GM12878 (cell line): ENCODE measurements around the gene MAPKBP1. TPM values are rescaled to one million over a fixed set of nuclear protein-coding genes. Genes with fewer than 3 reads are reported as not detected.

ENCODE experiments used
- ATAC-seq: fragments of 200-7000 bp; cut with Tn5 transposase; 3 replicates; pipeline ENCODE4 v1.9.1; 2020; ENCODE audit warnings: mild to moderate bottlenecking, moderate library complexity
- BruUV-seq: library from RNA; stranded (reverse); fragments of 400-500 nt; replicated peaks from 2 replicates; lab custom pipeline; 2021; lab: Mats Ljungman, UMichigan
- CTCF ChIA-PET: fragments of 300-600 bp; sonication (Branson Sonifier 250); formaldehyde crosslinking; extraction: SDS; loops from one replicate; lab custom pipeline; 2021; ENCODE audit warnings: inconsistent platforms; lab: Yijun Ruan, JAX
- POLR2A ChIA-PET: fragments of 350-600 bp; formaldehyde crosslinking; extraction: SDS; loops from one replicate; lab custom pipeline; 2021; ENCODE audit warnings: inconsistent platforms; lab: Charles Lee
- RAD21 ChIA-PET: fragments of 300-600 bp; sonication (Branson Sonifier 250); formaldehyde crosslinking; loops from one replicate; lab custom pipeline; 2023; ENCODE audit warnings: antibody characterized with exemption; ENCODE audit not compliant: unreplicated experiment; lab: Charles Lee
- SMC1A ChIA-PET: fragments of 300-600 bp; sonication (Branson Sonifier 250); formaldehyde crosslinking; loops from one replicate; lab custom pipeline; 2023; ENCODE audit not compliant: unreplicated experiment, uncharacterized antibody; lab: Charles Lee
- DNase-seq: peaks from one replicate; pipeline ENCODE4 v3.0.0-alpha.2; 2011; ENCODE audit warnings: low read depth, low spot score
- FAIRE-seq: peaks from 3 replicates; lab custom pipeline; 2011; peaks lifted over from hg19 to GRCh38; lab: Jason Lieb, UNC
- H2AFZ ChIP-seq: 2 replicates; pipeline ENCODE4 v1.6.0; 2011; ENCODE audit warnings: low read depth, low read length, control low read depth; ENCODE audit not compliant: control insufficient read depth
- H3K27ac ChIP-seq: 2 replicates; pipeline ENCODE4 v1.5.1; 2011; ENCODE audit warnings: control low read depth; ENCODE audit not compliant: control insufficient read depth, insufficient read depth
- H3K27me3 ChIP-seq, 2 experiments: replicated peaks in 1 of 2; 2 replicates each; pipeline versions ENCODE4 v1.6.0 to v1.6.1; 2011; ENCODE audit warnings: low read length in 1 of 2; ENCODE audit not compliant: control insufficient read depth in 2 of 2, insufficient read depth in 2 of 2
- H3K36me3 ChIP-seq, 2 experiments: 2 replicates each; pipeline ENCODE4 v1.5.1; 2011; ENCODE audit warnings: low read length in 1 of 2; ENCODE audit not compliant: control insufficient read depth in 2 of 2, insufficient read depth in 2 of 2
- H3K4me1 ChIP-seq: 2 replicates; pipeline ENCODE4 v1.6.1; 2011; ENCODE audit warnings: mild to moderate bottlenecking, low read length, moderate library complexity, mixed read lengths; ENCODE audit not compliant: control insufficient read depth, insufficient read depth
- H3K4me2 ChIP-seq: 2 replicates; pipeline ENCODE4 v1.6.0; 2011; ENCODE audit warnings: control low read depth; ENCODE audit not compliant: control insufficient read depth, insufficient read depth
- H3K4me3 ChIP-seq: fragments of 200-600 bp; sonication (generic); 2 replicates; pipeline ENCODE4 v1.5.1; 2016
- H3K79me2 ChIP-seq: 2 replicates; pipeline ENCODE4 v1.6.0; 2011; ENCODE audit warnings: low read length; ENCODE audit not compliant: control insufficient read depth, insufficient read depth
- H3K9ac ChIP-seq: 2 replicates; pipeline ENCODE4 v1.8.0; 2011; ENCODE audit warnings: low read length, control low read depth, mixed read lengths; ENCODE audit not compliant: control insufficient read depth, insufficient read depth
- H3K9me3 ChIP-seq: replicated peaks from 3 replicates; pipeline ENCODE4 v1.5.1; 2011; ENCODE audit warnings: mild to moderate bottlenecking, low read length; ENCODE audit not compliant: control insufficient read depth, insufficient read depth
- H4K20me1 ChIP-seq: 2 replicates; pipeline ENCODE4 v1.6.0; 2011; ENCODE audit not compliant: control insufficient read depth, insufficient read depth
- CBX5 ChIP-seq: sonication (generic); IDR thresholded peaks from 2 replicates; pipeline ENCODE4 v1.6.1; 2016; ENCODE audit warnings: low read depth, moderate library complexity, mild to moderate bottlenecking, inconsistent platforms
- CHD1 ChIP-seq: IDR thresholded peaks from 2 replicates; pipeline ENCODE4 v1.6.1; 2012; ENCODE audit warnings: low read depth, low read length, improper control_type of control experiment
- CHD2 ChIP-seq: IDR thresholded peaks from 2 replicates; pipeline ENCODE4 v1.6.1; 2011; ENCODE audit warnings: low read depth, low read length, improper control_type of control experiment, borderline replicate concordance
- HDAC2 ChIP-seq: fragments of 200-600 bp; sonication (generic); IDR thresholded peaks from 2 replicates; pipeline ENCODE4 v1.6.1; 2017
- IRF4 ChIP-seq: IDR thresholded peaks from 2 replicates; pipeline ENCODE4 v1.6.1; 2011; ENCODE audit warnings: low read depth, low read length
- MEF2B ChIP-seq: fragments of 450-650 bp; IDR thresholded peaks from 2 replicates; pipeline ENCODE4 v1.6.1; 2018; ENCODE audit warnings: mild to moderate bottlenecking, moderate library complexity; ENCODE audit not compliant: partially characterized antibody, poor library complexity, severe bottlenecking
- MYC ChIP-seq: IDR thresholded peaks from 2 replicates; pipeline ENCODE4 v1.6.1; 2011; ENCODE audit warnings: mild to moderate bottlenecking, low read length, moderate library complexity, inconsistent platforms; ENCODE audit not compliant: insufficient read depth, insufficient replicate concordance, insufficient read length, severe bottlenecking
- SMARCA5 ChIP-seq: fragments of 450-650 bp; IDR thresholded peaks from 2 replicates; pipeline ENCODE4 v1.6.1; 2017; ENCODE audit warnings: mild to moderate bottlenecking
- SUPT20H ChIP-seq: IDR thresholded peaks from 2 replicates; pipeline ENCODE4 v1.6.1; 2011; ENCODE audit warnings: low read depth, mild to moderate bottlenecking, low read length, moderate library complexity, borderline replicate concordance; ENCODE audit not compliant: control insufficient read depth
- TCF12 ChIP-seq: IDR thresholded peaks from 2 replicates; pipeline ENCODE4 v1.6.1; 2011; ENCODE audit warnings: low read depth, mild to moderate bottlenecking, low read length
- USF2 ChIP-seq: IDR thresholded peaks from 2 replicates; pipeline ENCODE4 v1.6.1; 2011; ENCODE audit warnings: low read depth, low read length, improper control_type of control experiment, borderline replicate concordance
- WRNIP1 ChIP-seq: IDR thresholded peaks from 2 replicates; pipeline ENCODE4 v1.6.1; 2011; ENCODE audit warnings: low read depth, low read length, improper control_type of control experiment, borderline replicate concordance
- YBX1 ChIP-seq: fragments of 450-650 bp; IDR thresholded peaks from 2 replicates; pipeline ENCODE4 v1.6.1; 2016; ENCODE audit warnings: antibody characterized with exemption
- ZBTB33 ChIP-seq: fragments of 450-650 bp; IDR thresholded peaks from 2 replicates; pipeline ENCODE4 v1.6.1; 2017; ENCODE audit warnings: mild to moderate bottlenecking
- ZNF384 ChIP-seq: IDR thresholded peaks from 2 replicates; pipeline ENCODE4 v1.6.1; 2012; ENCODE audit warnings: low read depth, mild to moderate bottlenecking, low read length, improper control_type of control experiment, borderline replicate concordance
- ZNF622 ChIP-seq: fragments of 450-650 bp; IDR thresholded peaks from 2 replicates; pipeline ENCODE4 v1.6.1; 2017; ENCODE audit warnings: mild to moderate bottlenecking, inconsistent platforms
- ZZZ3 ChIP-seq: IDR thresholded peaks from 2 replicates; pipeline ENCODE4 v1.6.1; 2011; ENCODE audit warnings: low read depth; ENCODE audit not compliant: control insufficient read depth, insufficient read length
- WGBS: methylation state at CpG from one replicate; pipeline ENCODE4 v1.1.6; 2016; ENCODE audit warnings: low lambda C conversion rate; ENCODE audit not compliant: insufficient replicate concordance, insufficient coverage; ENCODE audit errors: missing lambda C conversion rate; 5-methylcytosine and 5-hydroxymethylcytosine counted together
- in situ Hi-C: fragments of 300-500 bp; cut with MboI; formaldehyde crosslinking; loops from 9 replicates; pipeline ENCODE4 v1.14.3; 2018; ENCODE audit warnings: mixed read lengths
- intact Hi-C: fragments of 100-400 bp; cut with micrococcal nuclease; formaldehyde crosslinking; loops from one replicate; pipeline ENCODE4 v1.14.2; 2022; ENCODE audit not compliant: unreplicated experiment
- polyA plus RNA-seq, 11 experiments: library from polyadenylated mRNA; depleted of rRNA in 4 of 11; unstranded in 6 of 11; stranded (reverse) in 5 of 11; fragments of >200 nt; fragmentation: Nextera tagmentation in 4 of 11; fragmentation: Illumina TruSeq in 1 of 11; extraction: Ambion mirVana in 4 of 11; extraction: Trizol in 1 of 11; gene quantifications; 1 replicate in 1 of 11; 2 replicates in 10 of 11; pipeline versions ENCODE4 v1.2.1 to v1.2.3, GENCODE V29; 2011 to 2016; ENCODE audit warnings: inconsistent platforms in 2 of 11, missing spikeins in 2 of 11, low read depth in 1 of 11
- total RNA-seq, 4 experiments: library from RNA; depleted of rRNA in 3 of 4; stranded (reverse); fragments of >200 nt in 3 of 4; fragmentation: Illumina TruSeq in 1 of 4; extraction: Trizol in 1 of 4; gene quantifications; 2 replicates each; pipeline versions ENCODE4 v1.2.1 to v1.2.3, GENCODE V29; 2013 to 2021
- TF ChIP-seq, protein P1 (sequence below): IDR thresholded peaks from 2 replicates; pipeline ENCODE4 v1.6.1; 2012; ENCODE audit warnings: low read depth, low read length, improper control_type of control experiment
- TF ChIP-seq, protein P2 (sequence below): IDR thresholded peaks from 2 replicates; pipeline ENCODE4 v1.6.1; 2012; ENCODE audit warnings: low read depth, low read length, improper control_type of control experiment
- TF ChIP-seq, protein P3 (sequence below): fragments of 450-650 bp; IDR thresholded peaks from 2 replicates; pipeline ENCODE4 v1.6.1; 2017; ENCODE audit warnings: borderline replicate concordance

Gene MAPKBP1
- total and polyA plus RNA-seq, 10 of the 15 experiments (the other 5 are each of a cell fraction or from before 2014, with no cell fraction given), result 0.44 to 19.0 (median 7.3) TPM

GRCh38 chr15:41843571-41843970 is 69.3 kb downstream of the MAPKBP1 start (continued):
- TF ChIP-seq USF2, result no peak
- no peak for TF ChIP-seq YBX1
- TF ChIP-seq CBX5, result no peak
- TF ChIP-seq CHD2, result no peak
- no peak for TF ChIP-seq HDAC2
- TF ChIP-seq MYC, result no peak
- no peak for TF ChIP-seq SMARCA5
- no peak for TF ChIP-seq ZNF622

- no peak overlapping the region for H2AFZ ChIP-seq
Observed at GRCh38 chr15:41844814-41845213, 70.5 kb downstream of the MAPKBP1 start.

More at GRCh38 chr15:41844814-41845213, 70.5 kb downstream of the MAPKBP1 start:
- CTCF ChIA-PET, result no interaction called here
- POLR2A ChIA-PET, result no interaction called here
- intact Hi-C loops (no loop called here), in situ Hi-C loops (no loop called here)
- 88% methylated on average over 10 of the region's 12 CpGs for WGBS
- H3K9ac ChIP-seq, result no peak overlapping the region
- H3K27me3 ChIP-seq, result no peaks in the 10 kb centered on the region
- BruUV-seq, result no TSS peak
- no peak overlapping the region for H3K4me2 ChIP-seq
- TF ChIP-seq MEF2B (no peak), TCF12 (no peak), CHD1 (no peak), ZBTB33 (no peak), ZNF384 (no peak), WRNIP1 (no peak), ZZZ3 (no peak), CBX5 (no peak), SUPT20H (no peak), IRF4 (no peak)
- TF ChIP-seq, protein P1, sequence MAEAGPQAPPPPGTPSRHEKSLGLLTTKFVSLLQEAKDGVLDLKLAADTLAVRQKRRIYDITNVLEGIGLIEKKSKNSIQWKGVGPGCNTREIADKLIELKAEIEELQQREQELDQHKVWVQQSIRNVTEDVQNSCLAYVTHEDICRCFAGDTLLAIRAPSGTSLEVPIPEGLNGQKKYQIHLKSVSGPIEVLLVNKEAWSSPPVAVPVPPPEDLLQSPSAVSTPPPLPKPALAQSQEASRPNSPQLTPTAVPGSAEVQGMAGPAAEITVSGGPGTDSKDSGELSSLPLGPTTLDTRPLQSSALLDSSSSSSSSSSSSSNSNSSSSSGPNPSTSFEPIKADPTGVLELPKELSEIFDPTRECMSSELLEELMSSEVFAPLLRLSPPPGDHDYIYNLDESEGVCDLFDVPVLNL, result no peak
- TF ChIP-seq, protein P2, sequence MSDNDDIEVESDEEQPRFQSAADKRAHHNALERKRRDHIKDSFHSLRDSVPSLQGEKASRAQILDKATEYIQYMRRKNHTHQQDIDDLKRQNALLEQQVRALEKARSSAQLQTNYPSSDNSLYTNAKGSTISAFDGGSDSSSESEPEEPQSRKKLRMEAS, result no peak
- TF ChIP-seq, protein P3, sequence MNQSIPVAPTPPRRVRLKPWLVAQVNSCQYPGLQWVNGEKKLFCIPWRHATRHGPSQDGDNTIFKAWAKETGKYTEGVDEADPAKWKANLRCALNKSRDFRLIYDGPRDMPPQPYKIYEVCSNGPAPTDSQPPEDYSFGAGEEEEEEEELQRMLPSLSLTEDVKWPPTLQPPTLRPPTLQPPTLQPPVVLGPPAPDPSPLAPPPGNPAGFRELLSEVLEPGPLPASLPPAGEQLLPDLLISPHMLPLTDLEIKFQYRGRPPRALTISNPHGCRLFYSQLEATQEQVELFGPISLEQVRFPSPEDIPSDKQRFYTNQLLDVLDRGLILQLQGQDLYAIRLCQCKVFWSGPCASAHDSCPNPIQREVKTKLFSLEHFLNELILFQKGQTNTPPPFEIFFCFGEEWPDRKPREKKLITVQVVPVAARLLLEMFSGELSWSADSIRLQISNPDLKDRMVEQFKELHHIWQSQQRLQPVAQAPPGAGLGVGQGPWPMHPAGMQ, result no peak
- H3K27ac ChIP-seq, result no peak overlapping the region
- H4K20me1 ChIP-seq, result no peaks in the 10 kb centered on the region; the same call in 1 of the 2 replicates
- H3K4me3 ChIP-seq, result no peak overlapping the region
- no peak for FAIRE-seq
- H3K4me1 ChIP-seq, result no peaks in the 10 kb centered on the region
- H3K79me2 ChIP-seq, result no peaks in the 10 kb centered on the region
- no peaks in the 10 kb centered on the region; a peak in 1 of 4 replicates for H3K36me3 ChIP-seq
- SMC1A ChIA-PET, result no interaction called here
- RAD21 ChIA-PET, result no interaction called here
- no peak for DNase-seq
- no peak for ATAC-seq
- no peaks in the 10 kb centered on the region for H3K9me3 ChIP-seq
